K562 (cell line): Measurements from ENCODE around the gene SLIT1. TPM values are rescaled to one million over a fixed set of nuclear protein-coding genes. Genes with fewer than 3 reads are reported as not detected.

ENCODE experiments used
- CHD2 ChIP-seq: IDR thresholded peaks from 2 replicates; pipeline ENCODE4 v1.6.1; 2011; ENCODE audit warnings: low read depth, low read length
- IRF1 ChIP-seq: sonication (generic); formaldehyde crosslinking; IDR thresholded peaks from 2 replicates; pipeline ENCODE4 v1.8.0; 2022; ENCODE audit warnings: missing genetic modification reagents, mild to moderate bottlenecking, borderline replicate concordance
- MBD1 ChIP-seq: fragments of 250-450 bp; sonication (Bioruptor Pico); IDR thresholded peaks from 2 replicates; pipeline ENCODE4 v1.8.0; 2022; ENCODE audit warnings: inconsistent platforms
- TAF1 ChIP-seq: IDR thresholded peaks from 2 replicates; pipeline ENCODE4 v1.6.1; 2011; ENCODE audit warnings: mild to moderate bottlenecking, low read length, moderate library complexity; ENCODE audit not compliant: insufficient read depth, control insufficient read depth, severe bottlenecking; ENCODE audit errors: extremely low read depth
- ZNF507 ChIP-seq: conservative IDR thresholded peaks from 2 replicates; pipeline ENCODE4 v1.6.1; 2017; ENCODE audit warnings: missing genetic modification characterization, missing compliant biosample characterization
- ZNF639 ChIP-seq, 2 experiments: fragments of 200-800 bp in 1 of 2; sonication (Bioruptor generic) in 1 of 2; sonication (generic) in 1 of 2; formaldehyde crosslinking in 1 of 2; IDR thresholded peaks in 1 of 2; conservative IDR thresholded peaks in 1 of 2; 2 replicates each; pipeline versions ENCODE4 v1.5.0 to v1.6.1; 2016 to 2020; ENCODE audit warnings: missing compliant biosample characterization in 1 of 2, missing genetic modification characterization in 1 of 2, missing genetic modification reagents in 1 of 2
- polyA plus RNA-seq, 8 experiments: library from polyadenylated mRNA; depleted of rRNA in 4 of 8; stranded (reverse) in 5 of 8; unstranded in 3 of 8; fragments of >200 nt; fragmentation: Nextera tagmentation in 2 of 8; fragmentation: Illumina TruSeq in 1 of 8; extraction: Ambion mirVana in 2 of 8; extraction: Trizol in 1 of 8; gene quantifications; 2 replicates each; pipeline versions ENCODE4 v1.2.1 to v1.2.3, GENCODE V29; 2011 to 2014; ENCODE audit warnings: inconsistent platforms in 1 of 8, missing spikeins in 1 of 8
- total RNA-seq, 7 experiments: library from RNA; depleted of rRNA in 6 of 7; stranded (reverse); fragments of >200 nt in 6 of 7; fragmentation: Illumina TruSeq in 2 of 7; extraction: Trizol in 2 of 7; gene quantifications; 2 replicates each; pipeline versions ENCODE4 v1.2.1 to v1.2.3, GENCODE V29; 2011 to 2021; ENCODE audit warnings: low replicate concordance in 1 of 7

The SLIT1 gene
- total and polyA plus RNA-seq, 9 of the 15 experiments (the other 6 are each of a cell fraction or from before 2014, with no cell fraction given) = 0.01 to 0.11 (median 0.04) TPM; not detected in 3

GRCh38 chr10:97129666-97130065 is 56.1 kb downstream of the SLIT1 start (continued):
- TF ChIP-seq ZNF639 (CRISPR knock-in tag; conservative IDR thresholded peaks at IDR 0.05 in 1 of 2, IDR thresholded peaks at IDR 0.05 in 1 of 2) = no peak
- no peak for TF ChIP-seq IRF1 (CRISPR knock-in tag)
- TF ChIP-seq CHD2 = no peak
- TF ChIP-seq ZNF507 (tag) = no peak
- no peak for TF ChIP-seq TAF1
- TF ChIP-seq MBD1 (CRISPR knock-in tag) = no peak
- TF ChIP-seq, all 486 proteins: peak for 0
